GM19351 (cell line): ENCODE data around the gene NXPH2.
"Not testable (repeated sequence)": the region's sequence is repeated elsewhere in the genome, so short reads cannot be mapped to it uniquely, and the experiment has no call there.

Experiments
- ATAC-seq: cut with Tn5 transposase; IDR thresholded peaks from one replicate; pipeline ENCODE4 v1.9.1; 2021; ENCODE audit warnings: mild to moderate bottlenecking, moderate library complexity; ENCODE audit not compliant: unreplicated experiment

NXPH2 gene

GRCh38 chr2:138760676-138761075 is 19.5 kb downstream of the NXPH2 start:
- no peak for ATAC-seq

- ATAC-seq, result no peak
Observed at GRCh38 chr2:138757384-138757783, 22.8 kb downstream of the NXPH2 start.

- no peak for ATAC-seq
Observed at GRCh38 chr2:138752197-138752956, 27.8 kb downstream of the NXPH2 start.

- ATAC-seq, result no peak
Observed at GRCh38 chr2:138744713-138745112, 35.5 kb downstream of the NXPH2 start.

GRCh38 chr2:138742441-138743057 is 37.6 kb downstream of the NXPH2 start:
- ATAC-seq, result no peak

GRCh38 chr2:138741851-138742250 is 38.3 kb downstream of the NXPH2 start:
- no peak for ATAC-seq

- not testable (repeated sequence) for ATAC-seq
Observed at GRCh38 chr2:138737009-138737554, 43.1 kb downstream of the NXPH2 start.

- no peak for ATAC-seq
Observed at GRCh38 chr2:138732651-138733050, 47.5 kb downstream of the NXPH2 start.

- ATAC-seq, result peak; percentile 89
Observed at GRCh38 chr2:138730497-138731030, 49.6 kb downstream of the NXPH2 start.

GRCh38 chr2:138727956-138728355 is 52.2 kb downstream of the NXPH2 start:
- no peak for ATAC-seq

- ATAC-seq, result no peak
Observed at GRCh38 chr2:138726681-138727080, 53.5 kb downstream of the NXPH2 start.

- no peak for ATAC-seq
Observed at GRCh38 chr2:138724729-138725459, 55.3 kb downstream of the NXPH2 start.

GRCh38 chr2:138724327-138724726 is 55.9 kb downstream of the NXPH2 start:
- no peak for ATAC-seq

- ATAC-seq, result no peak
Observed at GRCh38 chr2:138723196-138723987, 56.8 kb downstream of the NXPH2 start.

- ATAC-seq, result no peak
Observed at GRCh38 chr2:138722316-138722715, 57.9 kb downstream of the NXPH2 start.

GRCh38 chr2:138720035-138720838 is 60.0 kb downstream of the NXPH2 start:
- no peak for ATAC-seq

- peak; percentile 68 for ATAC-seq
Observed at GRCh38 chr2:138718405-138718804, 61.8 kb downstream of the NXPH2 start.

- peak; percentile 37 for ATAC-seq
Observed at GRCh38 chr2:138716183-138716582, 64.0 kb downstream of the NXPH2 start.

- no peak for ATAC-seq
Observed at GRCh38 chr2:138713504-138713903, 66.7 kb downstream of the NXPH2 start.

GRCh38 chr2:138713069-138713496 is 67.1 kb downstream of the NXPH2 start:
- ATAC-seq, result no peak
